ENCODE data around the gene UGT1A6. TPM values are rescaled to one million over a fixed set of nuclear protein-coding genes. Genes with fewer than 3 reads are reported as not detected.

Gene UGT1A6
- total and polyA plus RNA-seq, 2 of the 4 experiments (the other 2 are of a cell fraction), result not detected

DNA sequence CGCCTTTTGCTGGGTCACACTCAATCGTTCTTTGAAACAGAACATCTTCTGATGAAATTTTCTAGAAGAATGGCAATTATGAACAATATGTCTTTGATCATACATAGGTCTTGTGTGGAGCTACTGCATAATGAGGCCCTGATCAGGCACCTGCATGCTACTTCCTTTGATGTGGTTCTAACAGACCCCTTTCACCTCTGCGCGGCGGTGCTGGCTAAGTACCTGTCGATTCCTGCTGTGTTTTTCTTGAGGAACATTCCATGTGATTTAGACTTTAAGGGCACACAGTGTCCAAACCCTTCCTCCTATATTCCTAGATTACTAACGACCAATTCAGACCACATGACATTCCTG lies 20.5 kb downstream of the UGT1A6 start:
- CTCF ChIA-PET, result no interaction called here
- H4K5ac ChIP-seq (ENCODE audit: low read depth, low read length), result no peak overlapping the region
- no peak overlapping the region for H2BK20ac ChIP-seq (ENCODE audit: low read depth, low read length)
- H3K9me1 ChIP-seq (ENCODE audit: insufficient read depth, low read length), result no peaks in the 10 kb centered on the region
- H3K9me3 ChIP-seq (ENCODE audit: control insufficient read depth, insufficient read depth, low read length), result no peaks in the 10 kb centered on the region
- H3K14ac ChIP-seq (replicated peaks; ENCODE audit: low read depth, low read length), result no peak overlapping the region
- in situ Hi-C loops (cut with MboI; ENCODE audit: low sequenced_read_pairs) (loop anchor here (5.0 kb wide), 1 partner anchor 266 kb away; no protein-coding TSS in a partner anchor), intact Hi-C loops (cut with micrococcal nuclease) (loop anchor here (5.0 kb wide), 3 partner anchors 156 to 1404 kb away; no protein-coding TSS in a partner anchor), dilution Hi-C loops (cut with HindIII; ENCODE audit: low sequenced_read_pairs, unreplicated experiment) (no loop called here)
- H3K4me3 ChIP-seq (ENCODE audit: insufficient read depth, low read depth, low read length), result no peak overlapping the region
- H3K18ac ChIP-seq (ENCODE audit: low read depth, low read length), result no peak overlapping the region
- H4K91ac ChIP-seq (ENCODE audit: insufficient read depth, low read depth, low read length), result no peak overlapping the region
- no peak overlapping the region for H3K4ac ChIP-seq (ENCODE audit: low read depth, low read length)
- TF ChIP-seq, protein P1, sequence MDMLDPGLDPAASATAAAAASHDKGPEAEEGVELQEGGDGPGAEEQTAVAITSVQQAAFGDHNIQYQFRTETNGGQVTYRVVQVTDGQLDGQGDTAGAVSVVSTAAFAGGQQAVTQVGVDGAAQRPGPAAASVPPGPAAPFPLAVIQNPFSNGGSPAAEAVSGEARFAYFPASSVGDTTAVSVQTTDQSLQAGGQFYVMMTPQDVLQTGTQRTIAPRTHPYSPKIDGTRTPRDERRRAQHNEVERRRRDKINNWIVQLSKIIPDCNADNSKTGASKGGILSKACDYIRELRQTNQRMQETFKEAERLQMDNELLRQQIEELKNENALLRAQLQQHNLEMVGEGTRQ (IDR thresholded peaks at IDR 0.05; ENCODE audit: low read depth, low read length), result no peak
- TF ChIP-seq RAD21 (IDR thresholded peaks at IDR 0.05; ENCODE audit: low read length) (no peak), FOS (IDR thresholded peaks at IDR 0.05; ENCODE audit: low read depth, low read length) (no peak)
- H4K20me1 ChIP-seq (ENCODE audit: insufficient read depth, low read length), result no peaks in the 10 kb centered on the region
- H4K8ac ChIP-seq (ENCODE audit: low read depth in 2 of 2, low read length in 2 of 2), result no peak overlapping the region
- no peaks in the 10 kb centered on the region for H3K79me1 ChIP-seq (ENCODE audit: low read depth in 1 of 2, low read length in 2 of 2)
- DNase-seq, result no peak
- no peak for ATAC-seq (ENCODE audit: low read depth)
- peaks cover 4% of the 10 kb centered on the region; the same call in 1 of the 2 replicates for H3K27me3 ChIP-seq (ENCODE audit: control insufficient read depth, insufficient read depth, low read length)
- H2BK120ac ChIP-seq (ENCODE audit: low read depth, low read length), result no peak overlapping the region
- no peak overlapping the region for H3K23ac ChIP-seq (ENCODE audit: low read depth, low read length)
- no TSS peak for BruUV-seq (replicated peaks)
- peaks cover 2% of the 10 kb centered on the region for H3K4me1 ChIP-seq (ENCODE audit: control insufficient read depth, insufficient read depth, low read length)
- H3K4me2 ChIP-seq (ENCODE audit: low read depth, low read length), result no peak overlapping the region
- H3K36me3 ChIP-seq (ENCODE audit: control insufficient read depth, insufficient read depth, low read length), result no peaks in the 10 kb centered on the region
- H2AK5ac ChIP-seq (ENCODE audit: low read depth, low read length), result no peak overlapping the region
- no peak overlapping the region for H2AFZ ChIP-seq (replicated peaks; ENCODE audit: low read length, poor library complexity)
- H2BK5ac ChIP-seq (ENCODE audit: low read depth, low read length, poor library complexity, severe bottlenecking), result no peak overlapping the region
- no peak overlapping the region for H3K27ac ChIP-seq (ENCODE audit: insufficient read depth, low read length)
- POLR2A ChIA-PET (ENCODE audit: unreplicated experiment), result no interaction called here
- H3K56ac ChIP-seq (ENCODE audit: extremely low read depth, insufficient read depth, low read length), result no peak overlapping the region
- H2BK15ac ChIP-seq (ENCODE audit: low read depth, low read length), result no peak overlapping the region
- H2AK9ac ChIP-seq (replicated peaks; ENCODE audit: low read depth, low read length, poor library complexity), result no peak overlapping the region
- 88% methylated on average over 6 of the region's 7 CpGs; no CpG with 5 or more reads in 1 of the 2 experiments for WGBS, 2 experiments (ENCODE audit: extremely low coverage in 2 of 2, insufficient read length in 1 of 2)
- no peak overlapping the region for H3K9ac ChIP-seq (ENCODE audit: low read depth, low read length)

Measured in IMR-90 (cell line).